Stimulated activated CD4-positive, alpha-beta T cell treated with anti-CD3 and anti-CD28 coated beads, Interleukin-12 subunit alpha, Interleukin-12 subunit beta, amount 100 ng/mL, for 48 hours (primary cell): Measurements from ENCODE around the gene BATF.

Experiments
- DNase-seq, 3 donors: peaks; one replicate each; pipeline ENCODE4 v3.0.0-alpha.2; 2020; ENCODE audit warnings: low read depth in 2 of 3, low spot score in 1 of 3

BATF gene

DNA sequence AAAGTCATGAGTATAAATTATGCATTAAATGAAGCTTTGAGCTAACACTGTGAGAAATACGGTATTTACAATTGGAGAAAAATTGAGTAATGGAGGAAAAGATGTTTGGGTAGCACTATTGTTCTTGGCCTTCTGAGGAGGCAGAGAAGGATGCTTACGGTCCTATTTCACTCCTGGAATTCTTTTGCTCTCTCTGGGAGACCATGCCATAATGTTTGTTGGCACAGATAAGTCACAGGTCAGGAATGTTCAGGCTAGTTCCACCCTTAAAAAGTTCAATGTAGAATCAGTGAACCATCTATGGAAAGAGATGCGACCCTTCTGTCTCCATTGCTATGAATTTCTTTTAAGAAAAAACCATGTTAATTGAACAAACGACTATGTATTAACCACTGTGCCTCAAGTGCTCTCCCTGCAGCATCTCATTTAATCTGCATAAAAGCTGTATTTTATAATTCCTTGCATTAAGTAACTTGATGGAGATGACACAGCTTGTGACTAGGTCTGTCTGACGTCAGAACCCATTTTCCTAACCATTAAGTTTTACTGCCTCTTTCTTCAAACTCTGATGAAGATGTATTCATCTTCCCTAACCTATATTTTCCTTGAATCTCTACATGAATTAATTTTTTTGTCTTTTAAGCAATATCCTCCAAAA lies 9.5 kb downstream of the BATF start:
- no peak for DNase-seq

DNA sequence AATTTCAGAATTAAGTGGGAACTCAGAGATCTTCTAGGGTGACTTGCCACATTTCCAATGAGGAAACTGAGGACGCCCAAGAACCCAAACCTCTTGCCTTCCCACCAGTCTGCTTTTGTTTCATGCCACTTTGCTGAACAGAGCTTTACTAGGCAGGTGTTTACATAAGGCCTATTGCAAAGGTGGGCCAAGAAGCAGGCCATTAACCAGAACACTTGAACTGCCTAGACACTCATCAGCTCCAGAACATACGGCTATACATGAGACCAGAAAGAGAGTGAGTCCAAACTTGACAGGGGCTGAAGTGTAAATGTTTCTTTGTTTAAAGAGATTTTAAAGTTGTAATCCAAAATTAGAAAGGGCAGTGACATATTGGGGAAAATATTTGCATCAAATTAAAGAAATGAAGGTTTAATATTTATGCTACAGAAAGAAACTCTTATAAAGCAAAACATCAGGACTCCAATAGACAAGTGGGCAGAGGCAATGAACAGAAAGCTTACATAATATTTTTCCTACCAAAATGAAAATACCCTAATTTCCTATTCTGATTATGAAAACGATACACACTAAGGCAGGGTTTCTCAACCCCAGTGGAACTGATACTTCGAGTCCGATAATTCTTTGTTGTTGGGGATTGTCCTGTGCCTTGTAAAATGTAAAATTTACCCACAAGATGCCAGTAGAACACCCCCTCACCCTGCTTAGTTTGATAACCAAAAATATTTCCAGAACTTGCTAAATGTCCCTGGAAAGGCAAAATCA lies 11.7 kb downstream of the BATF start:
- no peak for DNase-seq

DNA sequence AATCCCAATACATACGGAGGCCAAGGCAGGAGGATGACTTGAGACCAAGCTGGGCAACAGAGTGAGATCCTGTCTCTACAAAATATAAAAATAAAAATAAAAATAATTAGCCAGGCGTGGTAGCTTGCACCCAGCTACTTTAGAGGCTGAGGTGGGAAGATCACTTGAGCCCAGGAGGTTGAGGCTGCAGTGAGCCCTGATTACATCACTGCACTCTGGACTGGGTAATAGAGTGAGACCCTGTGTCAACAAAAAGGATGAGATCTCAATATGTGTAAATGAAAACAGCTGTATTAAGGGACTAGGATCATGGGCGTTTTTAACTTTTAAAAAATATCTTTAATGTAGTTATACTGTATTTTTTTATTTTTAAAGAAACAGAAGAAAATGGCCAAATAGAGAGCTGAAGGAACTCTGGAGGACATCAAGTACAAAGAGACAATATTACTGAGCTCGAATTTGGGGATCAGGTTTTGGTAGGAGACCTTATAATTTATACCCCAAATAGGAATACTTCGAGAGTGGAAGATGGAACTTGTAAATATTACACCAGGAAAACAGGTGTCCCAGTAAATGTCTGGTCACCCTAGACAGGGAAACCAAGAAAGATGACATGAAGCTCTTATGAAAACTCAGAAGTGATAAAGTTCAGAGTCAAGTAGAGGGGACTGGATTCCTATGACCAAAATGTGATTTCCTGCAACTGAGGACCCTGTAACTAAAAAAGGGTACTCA lies 13.1 kb downstream of the BATF start:
- no peak for DNase-seq

DNA sequence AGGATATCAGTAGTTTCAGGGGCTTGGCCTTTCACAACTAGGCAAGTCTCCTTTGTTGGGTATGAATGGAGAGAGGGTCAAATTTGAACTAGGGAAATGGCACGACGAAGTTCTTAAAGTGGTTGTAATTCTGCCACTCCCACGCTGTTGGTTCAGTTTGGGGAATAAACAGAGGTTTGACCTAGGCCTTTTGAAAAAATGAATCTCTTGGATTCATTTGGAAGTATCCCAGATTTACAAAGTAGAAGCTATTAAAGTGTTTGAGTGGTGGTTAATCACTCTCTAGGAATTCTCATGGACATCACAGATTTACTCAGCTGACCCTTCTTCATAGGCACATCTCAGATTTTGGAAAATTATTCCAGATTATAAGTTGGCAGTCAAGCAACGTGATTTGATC lies 14.8 kb downstream of the BATF start:
- DNase-seq = no peak

DNA sequence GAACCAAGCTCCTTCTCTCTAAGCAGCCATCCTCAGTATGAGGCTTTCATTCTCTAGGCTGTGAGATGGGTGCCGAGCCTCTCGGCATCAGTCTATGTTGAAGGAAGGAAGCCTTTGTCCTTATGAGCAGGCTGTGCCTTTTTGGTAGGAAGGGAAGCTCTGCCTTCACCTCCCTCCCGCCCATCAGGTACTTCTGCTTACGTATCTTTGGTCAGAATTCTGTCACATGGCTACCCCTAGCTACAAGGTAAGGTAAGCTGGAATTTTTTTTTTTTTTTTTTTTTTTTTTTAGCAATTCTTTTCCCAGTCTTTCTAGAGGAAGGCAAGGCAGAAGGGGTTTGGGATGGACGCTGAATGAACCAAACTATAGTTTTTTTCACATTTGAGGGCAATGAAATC lies 16.9 kb downstream of the BATF start:
- no peak for DNase-seq

DNA sequence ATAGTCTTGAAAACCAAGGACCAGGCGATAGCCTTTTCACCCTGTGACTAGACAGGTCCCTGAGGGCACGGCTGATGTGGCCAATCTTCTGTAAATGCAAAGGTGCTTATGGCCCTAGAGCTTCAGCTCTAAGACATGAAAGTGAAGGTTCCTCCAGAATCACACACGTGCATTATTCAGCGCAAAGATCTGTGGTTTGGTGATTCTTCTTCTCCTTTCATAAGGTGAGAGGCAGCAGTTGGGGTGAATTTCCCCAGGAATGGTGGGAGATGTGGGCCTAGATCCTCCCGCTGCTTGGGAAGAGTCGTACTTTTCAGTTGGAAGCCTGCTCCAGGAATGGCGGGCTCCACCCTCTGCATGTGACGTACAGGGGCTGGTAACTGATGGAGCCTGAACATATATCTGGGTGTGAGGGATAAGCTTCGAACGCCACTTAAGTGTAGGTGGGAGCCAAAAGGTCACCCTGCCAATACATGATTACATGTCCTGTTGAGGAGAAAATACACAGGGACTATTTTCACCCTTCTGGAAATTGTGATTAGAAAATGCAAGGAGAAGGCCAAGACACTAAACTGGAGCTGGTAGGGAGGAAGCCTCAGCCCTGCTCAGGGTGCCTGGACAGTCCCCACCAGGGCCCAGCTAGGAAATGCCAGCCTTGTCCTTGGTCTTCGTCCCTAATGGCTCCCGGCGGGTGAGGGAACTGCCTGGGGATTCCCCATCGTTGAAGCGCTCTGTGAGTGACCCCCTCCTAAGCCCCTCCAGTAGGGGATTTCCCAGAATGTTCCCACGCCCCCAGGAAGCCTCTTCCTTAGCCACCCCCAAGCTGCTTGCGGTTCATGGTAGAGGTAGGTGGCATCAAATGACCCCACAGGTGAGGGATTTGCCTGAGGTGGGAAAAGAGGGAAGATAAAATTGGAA lies 17.6 kb downstream of the BATF start:
- no peak for DNase-seq

DNA sequence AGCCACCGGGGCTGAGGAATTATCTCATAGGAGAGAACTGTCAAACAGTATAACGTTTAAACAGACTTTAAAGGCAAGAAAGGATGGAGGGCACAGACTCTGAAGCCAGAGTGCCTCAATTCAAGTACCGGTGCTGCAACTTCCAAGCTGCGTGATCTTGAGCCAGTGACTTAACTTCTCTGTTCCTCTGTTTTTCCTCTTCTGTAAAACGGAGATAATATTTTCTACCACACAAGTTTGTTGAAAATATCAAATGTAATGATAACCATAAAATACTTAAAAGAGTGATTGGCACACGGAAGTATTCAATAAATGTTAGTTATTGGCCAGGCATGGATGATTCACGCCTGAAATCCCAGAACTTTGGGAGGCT lies 18.2 kb downstream of the BATF start:
- DNase-seq = no peak

DNA sequence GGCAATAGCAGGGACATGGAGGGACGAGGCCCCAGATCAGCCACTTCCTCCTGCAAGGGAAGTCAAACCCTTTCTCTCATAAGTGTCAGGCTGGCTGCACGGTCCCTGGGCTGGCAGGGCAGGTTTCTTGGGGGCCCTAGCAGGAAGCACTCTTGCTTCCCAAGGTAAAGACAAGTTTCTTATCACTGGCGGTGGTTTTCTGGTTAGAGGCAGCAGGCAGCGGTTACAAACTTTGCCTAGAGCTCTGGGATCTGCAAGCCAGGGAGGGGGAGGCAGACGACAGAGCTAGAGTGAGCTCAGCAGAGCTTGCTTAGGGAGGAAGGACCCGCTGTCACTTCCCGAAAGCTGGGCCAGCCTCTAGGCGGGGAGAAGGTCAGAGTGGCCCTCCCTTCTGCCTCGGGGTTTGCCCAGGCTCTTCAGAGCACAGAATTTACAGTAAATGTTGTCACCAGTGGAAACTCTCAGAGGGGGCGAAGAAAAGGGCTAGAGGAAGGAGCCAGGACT lies 20.4 kb downstream of the BATF start:
- peak; percentile 74 to 87 (median 78) for DNase-seq

DNA sequence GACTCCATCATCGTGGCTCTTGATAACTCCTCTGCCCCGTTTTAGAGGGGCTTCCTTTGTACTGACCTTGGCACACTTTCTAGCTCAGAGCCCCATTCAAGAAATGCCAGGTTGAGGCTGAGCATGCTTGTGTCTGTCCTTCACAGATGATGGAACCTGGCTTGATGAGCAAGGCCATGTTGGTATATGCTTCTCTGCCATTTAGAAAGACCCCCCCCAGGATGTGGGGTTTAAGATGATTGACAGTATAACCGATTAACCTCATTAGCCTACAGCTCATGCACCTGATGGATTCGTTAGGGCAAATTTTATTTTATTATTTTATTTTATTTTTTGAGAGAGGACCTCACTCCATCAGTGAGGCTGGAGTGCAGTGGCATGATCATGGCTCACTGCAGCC lies 21.0 kb downstream of the BATF start:
- no peak for DNase-seq

DNA sequence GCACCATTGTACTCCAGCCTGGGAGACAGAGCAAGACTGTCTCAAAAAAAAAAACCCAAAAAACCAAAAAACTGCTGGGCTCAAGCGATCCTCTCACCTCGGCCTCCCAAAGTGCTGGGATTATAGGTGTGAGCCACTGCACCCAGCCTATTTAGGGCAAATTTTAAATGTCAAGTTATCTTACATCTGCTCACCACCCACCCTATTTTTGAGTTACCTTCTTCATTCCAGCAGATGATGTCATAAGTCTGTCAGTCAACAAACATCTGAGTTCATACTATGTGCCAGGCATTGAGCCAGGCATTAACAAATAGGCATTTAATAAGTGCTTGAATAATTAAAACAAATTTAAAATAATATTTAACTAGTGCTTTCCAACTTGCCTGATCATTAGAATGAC lies 21.5 kb downstream of the BATF start:
- DNase-seq = no peak

DNA sequence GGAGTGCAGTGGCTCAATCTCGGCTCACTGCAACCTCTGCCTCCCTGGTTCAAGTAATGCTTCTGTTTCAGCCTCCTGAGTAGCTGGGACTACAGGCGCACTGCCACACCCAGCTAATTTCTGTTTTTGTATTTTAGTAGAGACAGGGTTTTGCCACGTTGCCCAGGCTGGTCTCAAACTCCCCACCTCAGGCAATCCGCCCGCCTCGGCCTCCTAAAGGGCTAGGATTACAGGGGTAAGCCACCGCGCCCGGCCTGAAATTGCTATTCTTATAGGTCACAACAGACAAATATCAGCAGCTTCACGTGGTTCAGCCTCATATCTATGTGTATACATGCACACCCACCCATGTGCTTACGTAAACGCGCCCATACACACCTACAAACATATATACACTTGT lies 23.6 kb downstream of the BATF start:
- DNase-seq = no peak

DNA sequence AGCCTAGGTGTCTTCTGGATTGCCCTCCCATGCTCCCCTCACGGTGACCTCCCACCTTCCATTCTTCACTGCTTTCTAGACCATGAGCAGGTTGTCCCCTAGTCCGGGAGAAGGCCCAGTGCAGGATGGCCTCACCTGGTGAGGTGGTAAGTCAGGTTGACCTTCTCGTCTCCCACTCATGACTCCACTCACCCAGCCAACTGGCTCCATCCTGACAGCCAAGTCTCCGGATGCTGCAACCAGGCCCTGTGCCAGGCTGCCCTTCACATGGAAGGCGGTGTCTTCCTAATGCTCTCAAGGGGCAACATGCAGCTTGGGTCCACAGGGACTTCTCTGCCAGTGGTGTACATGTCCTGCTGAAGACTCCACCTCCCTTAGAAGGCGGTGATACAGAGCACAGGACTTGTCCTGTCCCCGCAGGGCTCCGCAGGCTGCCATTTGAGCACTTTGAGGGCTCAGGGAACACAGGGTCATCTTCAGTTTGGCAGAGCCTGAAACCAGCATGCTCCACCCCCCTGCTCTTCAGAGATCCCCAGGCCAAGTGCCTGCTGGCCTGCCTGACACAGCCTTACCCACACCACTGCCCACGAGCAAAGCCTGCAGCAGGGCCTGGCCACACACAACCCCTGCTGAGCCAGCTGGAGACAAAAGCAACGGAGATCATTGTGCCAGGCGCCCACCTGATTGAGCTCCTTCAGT lies 25.4 kb downstream of the BATF start:
- DNase-seq = no peak

DNA sequence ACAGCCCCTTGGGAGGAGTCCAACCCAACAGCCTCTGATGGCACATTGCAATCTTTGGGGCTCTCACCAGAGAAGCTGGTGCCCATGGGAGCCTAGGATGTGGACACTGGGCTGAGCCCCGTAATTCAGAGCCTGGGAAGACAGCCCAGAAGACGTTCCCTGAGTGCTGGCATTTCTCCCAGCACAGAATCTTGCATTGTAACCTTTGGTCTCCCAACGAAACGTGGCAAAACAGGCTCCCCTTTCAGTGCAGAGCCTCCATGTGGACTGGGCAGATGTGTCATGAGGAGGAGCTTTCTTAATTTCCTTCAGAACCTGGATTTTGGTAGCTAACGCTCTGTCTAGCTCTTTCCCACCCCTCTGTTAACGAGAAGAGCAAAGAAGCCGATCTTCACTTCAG lies 26.3 kb downstream of the BATF start:
- DNase-seq = no peak

DNA sequence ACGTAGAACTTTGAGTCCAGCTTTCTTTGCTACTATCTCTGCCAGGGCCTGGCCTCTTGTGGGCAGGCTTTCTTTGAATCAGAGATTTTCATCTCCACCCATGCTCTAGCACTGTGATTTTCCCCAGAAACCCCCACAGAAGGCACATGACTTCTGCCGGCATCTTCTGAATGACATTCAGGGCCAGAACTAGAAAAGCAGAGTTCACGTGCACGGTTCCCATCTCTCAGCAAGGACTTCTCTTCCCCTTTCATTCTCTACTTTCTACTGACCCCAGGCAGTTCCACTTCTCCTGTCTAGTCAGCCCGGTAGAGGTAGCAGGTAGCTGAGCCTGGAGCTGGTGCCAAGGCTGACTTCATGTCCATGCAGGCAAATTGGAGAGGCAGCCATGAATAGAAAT lies 26.9 kb downstream of the BATF start:
- DNase-seq = peak in 1 of 3 donors; percentile 21

DNA sequence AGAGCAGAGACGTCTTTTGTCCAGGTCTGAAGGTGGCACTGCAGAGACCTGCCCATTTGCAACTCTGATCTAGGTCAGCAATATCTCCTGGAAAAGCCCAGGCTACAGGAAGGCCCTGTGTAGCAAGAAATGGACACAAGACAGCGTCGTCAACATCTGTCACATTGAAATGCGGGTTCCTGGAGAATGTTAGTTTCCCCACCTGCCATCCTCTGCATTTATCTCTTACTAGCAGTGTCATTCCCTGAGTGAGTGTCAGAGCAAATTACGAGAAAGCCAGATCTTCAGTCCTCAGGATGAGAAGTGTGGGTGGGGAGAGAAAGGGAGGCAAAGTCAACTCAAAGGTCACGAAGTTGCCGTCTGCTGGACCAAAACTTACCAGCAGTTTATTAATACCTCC lies 28.8 kb downstream of the BATF start:
- DNase-seq = no peak

DNA sequence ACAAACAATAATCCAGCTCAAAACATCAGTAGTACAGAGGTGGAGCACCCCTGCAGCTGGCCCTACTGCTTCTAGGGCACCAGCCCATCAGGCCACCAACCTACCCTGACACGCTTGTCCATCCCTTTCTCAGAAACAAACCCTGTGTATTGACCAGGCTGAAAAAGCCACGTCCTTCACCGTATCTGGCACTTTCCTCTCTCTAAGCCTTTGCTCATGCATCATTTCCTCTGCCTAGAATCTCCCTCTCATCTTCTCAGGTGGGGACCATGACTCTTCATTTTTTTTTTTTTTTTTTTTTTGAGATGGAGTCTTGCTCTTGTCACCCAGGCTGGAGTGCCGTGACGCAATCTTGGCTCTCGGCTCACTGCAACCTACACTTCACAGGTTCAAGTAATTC lies 30.9 kb downstream of the BATF start:
- DNase-seq = no peak

DNA sequence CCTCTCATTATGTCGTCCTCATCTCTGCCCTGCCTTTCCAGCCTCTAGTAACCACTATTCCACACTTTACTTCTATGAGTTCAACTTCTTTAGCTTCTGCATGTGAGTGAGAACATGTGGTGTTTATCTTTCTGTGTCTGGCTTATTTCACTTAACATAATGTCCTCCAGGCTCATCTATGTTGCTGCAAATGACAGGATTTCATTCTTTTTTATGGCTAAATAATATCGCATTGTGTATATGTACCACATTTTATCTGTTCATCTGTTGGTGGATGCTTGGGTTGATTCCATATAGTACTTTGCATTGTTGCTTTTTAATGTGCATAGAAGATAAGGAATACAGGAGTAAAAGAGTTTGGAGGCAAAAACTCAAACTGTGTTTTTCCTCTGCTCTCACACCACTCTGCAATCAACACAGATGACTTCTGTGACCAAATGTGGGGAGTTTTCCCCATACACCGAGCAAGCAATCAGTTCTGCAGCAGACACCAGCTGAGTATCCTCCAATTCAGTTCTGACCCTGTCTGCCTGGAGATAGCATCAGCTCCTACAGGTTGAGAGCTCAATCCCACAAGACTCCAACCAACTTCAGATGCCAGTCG lies 31.6 kb downstream of the BATF start:
- no peak for DNase-seq

DNA sequence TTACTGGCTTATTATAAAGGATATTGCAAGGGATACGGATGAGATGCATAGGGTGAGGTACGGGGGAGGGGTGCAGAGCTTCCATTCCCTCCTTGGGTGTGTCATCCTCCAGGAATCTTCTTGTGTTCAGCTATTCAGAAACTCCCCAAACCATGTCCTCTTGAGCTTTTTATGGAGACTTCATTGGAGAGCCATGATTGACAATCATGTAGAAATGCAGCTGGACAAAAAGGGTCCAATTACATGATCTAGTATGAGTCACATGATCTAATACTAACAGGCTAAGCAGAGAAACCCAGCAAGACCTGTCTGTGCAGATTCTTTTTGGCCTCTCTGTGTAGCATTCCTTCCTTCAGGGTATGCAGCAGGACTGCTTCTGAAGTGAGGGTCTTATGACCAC lies 32.2 kb downstream of the BATF start:
- DNase-seq = no peak

DNA sequence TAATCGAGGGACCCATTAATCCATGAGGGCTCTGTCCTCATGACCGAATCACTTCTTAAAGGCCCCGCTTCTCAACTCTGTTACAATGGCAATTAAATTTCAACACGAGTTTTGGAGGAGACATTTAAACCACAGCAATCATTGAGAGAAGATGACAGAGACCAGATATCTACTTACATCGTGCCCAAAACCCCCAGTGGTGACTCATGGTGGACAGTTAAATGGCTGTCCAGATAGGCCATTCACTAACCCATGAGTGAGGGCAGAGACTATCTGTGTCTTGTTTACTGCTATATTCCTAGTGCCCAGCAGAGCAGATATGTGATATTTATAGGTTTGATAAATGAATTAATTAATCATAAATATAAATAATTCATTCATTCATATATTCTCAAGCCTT lies 36.2 kb downstream of the BATF start:
- no peak for DNase-seq

DNA sequence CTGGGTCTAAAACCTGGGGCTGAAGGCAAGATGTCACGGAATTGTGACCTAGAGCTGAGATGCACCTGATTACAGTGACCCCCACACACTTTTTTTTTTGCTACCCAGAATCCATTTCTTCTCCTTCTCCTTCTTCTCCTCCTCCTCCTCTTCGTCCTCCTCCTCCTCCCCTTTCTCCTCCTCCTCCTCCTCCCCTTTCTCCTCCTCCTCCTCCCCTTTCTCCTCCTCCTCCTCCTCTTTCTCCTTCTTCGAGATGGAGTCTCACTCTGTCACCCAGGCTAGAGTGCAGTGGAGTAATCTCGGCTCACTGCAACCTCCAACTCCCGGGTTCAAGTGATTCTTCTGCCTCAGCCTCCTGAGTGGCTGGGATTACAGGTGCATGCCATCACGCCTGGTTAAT lies 36.8 kb downstream of the BATF start:
- no peak for DNase-seq
